Activated CD8-positive, alpha-beta memory T cell treated with anti-CD3 and anti-CD28 coated beads for 36 hours (primary cell): ENCODE results near the gene ABCG4. TPM values are rescaled to one million over a fixed set of nuclear protein-coding genes. Genes with fewer than 3 reads are reported as not detected.
"Not testable (repeated sequence)": the region's sequence is repeated elsewhere in the genome, so short reads cannot be mapped to it uniquely, and the experiment has no call there.

Experiments used
- CTCF ChIA-PET: fragments of 350-600 bp; sonication (Branson Sonifier 250); formaldehyde crosslinking; loops from one replicate; lab custom pipeline; 2021; ENCODE audit warnings: antibody characterized with exemption; lab: Charles Lee
- POLR2A ChIA-PET: fragments of 350-600 bp; sonication (Branson Sonifier 250); formaldehyde crosslinking; loops from one replicate; lab custom pipeline; 2021; ENCODE audit warnings: antibody characterized with exemption; lab: Charles Lee
- total RNA-seq, 2 experiments: library from RNA; stranded (reverse); gene quantifications; one replicate each; pipeline ENCODE4 v1.2.3, GENCODE V29; 2021

Gene ABCG4
- total RNA-seq, 2 experiments from 2014 or later = 0.08 TPM; not detected in 1

DNA sequence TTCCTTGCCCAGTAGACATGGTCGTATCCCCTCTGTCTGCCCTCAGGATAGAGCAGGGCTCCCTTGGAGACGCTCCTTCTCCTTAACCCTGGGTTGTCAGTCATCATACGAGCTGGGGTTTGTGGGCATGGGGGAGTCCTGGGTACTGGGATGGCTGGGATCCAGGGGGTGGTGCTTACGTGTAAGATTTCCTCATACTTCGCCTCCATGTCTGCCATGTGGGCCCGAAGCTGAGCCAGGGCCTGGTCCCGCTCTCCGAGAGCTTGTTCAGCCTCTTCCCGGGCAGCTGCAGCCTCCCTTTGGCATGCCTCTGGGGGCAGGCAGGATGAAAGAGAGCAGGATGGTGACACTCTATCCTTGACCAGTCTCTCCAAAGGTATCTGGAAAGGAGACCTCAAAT lies 41.7 kb downstream of the ABCG4 start:
- ChIA-PET CTCF (interaction anchor here (0.7 to 1.8 kb wide), 2 partner anchors 16 to 131 kb away, joined by 4 to 5 read pairs; partner anchors contain the start of gene CBL), POLR2A (interaction anchor here (0.7 kb wide), 1 partner anchor 22 kb away, joined by 3 read pairs; the partner anchor contains the start of gene NLRX1)

DNA sequence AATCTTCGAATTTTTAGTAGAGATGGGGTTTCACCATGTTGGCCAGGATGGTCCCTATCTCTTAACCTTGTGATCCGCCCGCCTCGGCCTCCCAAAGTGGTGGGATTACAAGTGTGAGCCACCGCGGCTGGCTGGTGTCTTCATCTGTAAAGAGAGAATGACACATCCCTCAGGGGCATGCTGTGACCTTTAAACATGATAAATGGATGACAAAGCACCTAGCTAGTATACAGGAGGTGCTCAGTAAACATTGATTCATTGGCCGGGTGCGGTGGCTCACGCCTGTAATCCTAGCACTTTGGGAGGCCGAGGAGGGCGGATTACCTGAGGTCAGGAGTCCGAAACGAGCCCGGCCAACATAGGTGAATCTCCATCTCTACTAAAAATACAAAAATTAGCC lies 42.4 kb downstream of the ABCG4 start:
- CTCF ChIA-PET = not testable (repeated sequence)
- POLR2A ChIA-PET = interaction anchor here (0.7 kb wide), 1 partner anchor 44 kb away, joined by 4 read pairs; no protein-coding TSS in a partner anchor

DNA sequence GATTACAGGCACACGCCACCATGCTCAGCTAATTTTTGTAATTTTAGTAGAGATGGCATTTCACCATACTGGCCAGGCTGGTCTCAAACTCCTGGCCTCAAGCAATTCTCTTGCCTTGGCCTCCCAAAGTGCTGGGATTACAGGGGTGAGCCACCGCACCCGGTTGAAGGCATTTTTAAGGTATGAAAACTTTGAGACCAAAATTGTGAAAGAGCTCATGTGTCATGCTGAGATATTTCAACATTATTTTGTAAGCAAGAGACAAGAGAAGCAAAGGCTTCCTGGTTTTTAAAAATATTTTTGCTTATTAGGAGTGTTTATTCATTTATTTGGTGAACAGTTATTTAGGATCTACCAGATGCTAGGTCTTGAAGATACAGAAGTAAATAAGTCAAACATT lies 43.3 kb downstream of the ABCG4 start:
- POLR2A ChIA-PET = no interaction called here
- CTCF ChIA-PET = no interaction called here

DNA sequence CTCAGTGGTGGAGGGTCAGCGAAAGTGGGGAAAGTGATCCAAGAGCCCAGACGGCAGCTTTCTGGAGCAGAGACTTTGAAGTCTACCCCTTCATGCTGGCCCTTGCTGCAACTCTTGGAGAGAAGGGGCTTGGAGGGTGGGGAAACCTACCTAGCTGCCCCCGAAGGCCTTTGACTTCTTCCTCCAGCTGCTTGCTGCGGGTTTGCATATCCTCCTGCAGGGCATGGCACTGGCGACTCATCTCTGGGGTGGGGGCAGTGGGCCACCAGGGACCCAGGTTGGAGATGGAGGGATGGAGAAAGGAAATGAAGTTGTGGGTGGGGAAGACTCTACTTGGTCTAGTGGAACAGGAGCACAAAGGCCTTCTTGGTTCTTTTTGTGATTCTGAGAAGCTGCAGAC lies 44.1 kb downstream of the ABCG4 start:
- POLR2A ChIA-PET = interaction anchor here (0.6 kb wide), 1 partner anchor 108 kb away, joined by 6 read pairs; no protein-coding TSS in a partner anchor
- CTCF ChIA-PET = no interaction called here

DNA sequence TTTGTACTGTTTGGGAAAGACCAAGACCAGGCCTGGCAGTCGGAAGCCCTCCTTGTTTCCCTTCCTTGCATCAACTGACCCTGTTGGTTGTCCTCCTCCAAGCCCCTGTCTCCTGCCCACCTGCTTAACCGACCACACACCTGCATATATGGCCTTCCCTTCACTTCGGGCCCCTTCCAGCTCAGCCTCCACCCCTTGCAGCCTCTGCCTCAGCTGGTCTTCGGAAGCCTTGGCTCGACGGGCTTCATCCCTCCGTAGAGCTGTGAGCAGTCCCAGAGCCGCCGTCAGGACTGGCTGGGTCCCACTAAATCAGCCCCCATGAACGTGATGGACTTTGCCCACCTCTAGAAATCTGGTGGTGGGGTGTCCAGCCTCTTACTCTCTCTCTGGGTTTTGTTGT lies 44.8 kb downstream of the ABCG4 start:
- ChIA-PET CTCF (no interaction called here), POLR2A (interaction anchor here (0.6 kb wide), 1 partner anchor 108 kb away, joined by 6 read pairs; no protein-coding TSS in a partner anchor)

DNA sequence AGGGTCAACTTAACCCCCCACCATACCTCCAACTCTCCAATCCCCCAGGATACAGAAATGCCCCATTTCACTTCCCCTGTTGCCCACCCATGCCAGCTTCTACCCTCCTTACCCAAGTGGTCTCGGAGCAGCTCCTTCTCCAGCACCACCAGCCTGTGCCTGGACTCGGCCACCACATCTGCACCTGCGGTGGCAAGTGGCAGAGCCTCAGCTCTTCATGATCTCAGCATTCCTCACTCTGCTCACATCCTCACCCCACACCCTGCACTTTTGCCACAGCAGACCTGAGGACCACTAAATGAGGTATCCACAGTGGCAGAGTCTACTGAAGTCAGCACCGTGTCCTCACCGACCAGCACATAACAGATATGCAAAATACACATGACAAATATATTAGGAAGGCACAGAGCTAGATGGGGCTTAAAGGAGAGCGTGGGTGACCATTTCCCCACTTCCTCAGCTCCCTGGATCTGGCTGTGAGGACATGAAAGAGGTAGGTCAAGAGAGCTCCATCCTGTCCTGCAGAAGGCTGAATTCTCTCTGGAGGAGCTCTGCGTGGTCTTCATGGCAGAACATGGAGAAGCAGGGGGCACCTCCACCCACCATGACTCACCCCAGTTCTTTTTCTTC lies 46.1 kb downstream of the ABCG4 start:
- POLR2A ChIA-PET = no interaction called here
- CTCF ChIA-PET = interaction anchor here (1.7 to 3.4 kb wide), 2 partner anchors 11 to 88 kb away, joined by 6 to 20 read pairs; partner anchors contain the start of genes C2CD2L and CBL

DNA sequence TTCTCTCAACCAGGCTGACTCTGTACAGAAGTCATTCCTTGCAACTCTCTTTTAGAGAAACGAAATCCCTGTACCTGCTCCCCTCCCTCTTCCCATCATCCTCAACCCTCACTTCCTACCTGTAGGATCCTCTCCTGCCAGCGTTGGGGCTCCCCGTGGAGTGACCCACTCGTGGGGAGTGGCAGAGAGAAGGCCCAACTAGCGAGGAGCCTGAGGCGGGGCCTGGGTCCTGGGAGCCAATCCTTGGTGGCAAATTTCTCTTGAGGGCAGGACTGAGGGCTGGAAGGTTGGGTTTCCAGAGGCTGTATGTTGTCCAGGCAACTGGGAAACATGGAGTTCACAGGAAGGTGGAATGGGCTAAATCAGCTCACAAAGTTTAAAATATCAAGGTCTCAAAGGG lies 46.8 kb downstream of the ABCG4 start:
- CTCF ChIA-PET = interaction anchor here (1.1 to 3.4 kb wide), 5 partner anchors 11 to 112 kb away, joined by 3 to 20 read pairs (median 6); partner anchors contain the start of genes C2CD2L and CBL
- POLR2A ChIA-PET = no interaction called here

DNA sequence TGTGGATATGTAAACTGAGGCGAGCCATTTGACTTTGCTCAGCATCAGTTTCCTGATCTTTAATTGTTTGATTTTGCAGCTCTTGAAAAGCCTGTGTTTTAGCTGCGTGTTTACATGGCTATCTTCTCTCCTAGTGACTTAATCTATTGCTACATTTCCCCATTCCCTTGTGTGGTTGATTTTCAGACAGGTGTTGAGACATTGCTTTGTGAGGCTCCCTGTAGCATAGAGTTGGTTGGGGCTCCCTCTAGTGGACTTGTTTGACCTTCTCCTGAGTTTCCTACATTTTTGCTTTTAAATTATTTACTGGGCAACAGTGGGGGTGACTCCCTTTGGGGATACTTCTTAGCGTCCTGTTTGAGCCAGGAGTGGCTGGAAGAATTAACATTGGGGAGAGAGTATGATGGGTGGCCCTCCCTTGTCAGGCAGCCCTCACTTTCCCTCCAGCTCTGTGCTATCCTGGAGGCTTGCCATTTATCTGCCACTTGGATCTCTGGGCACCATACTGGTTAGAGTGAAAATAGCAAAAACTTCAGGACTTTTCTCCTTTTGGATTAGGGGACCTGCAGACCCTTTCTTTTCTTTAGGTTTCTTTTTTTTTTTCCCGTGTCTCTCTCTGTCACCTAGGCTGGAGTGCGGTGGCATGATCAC lies 48.1 kb downstream of the ABCG4 start:
- ChIA-PET CTCF (interaction anchor here (0.6 to 3.4 kb wide), 29 partner anchors 9 to 178 kb away, joined by 3 to 20 read pairs (median 3); partner anchors contain the start of genes C2CD2L and CBL), POLR2A (no interaction called here)

DNA sequence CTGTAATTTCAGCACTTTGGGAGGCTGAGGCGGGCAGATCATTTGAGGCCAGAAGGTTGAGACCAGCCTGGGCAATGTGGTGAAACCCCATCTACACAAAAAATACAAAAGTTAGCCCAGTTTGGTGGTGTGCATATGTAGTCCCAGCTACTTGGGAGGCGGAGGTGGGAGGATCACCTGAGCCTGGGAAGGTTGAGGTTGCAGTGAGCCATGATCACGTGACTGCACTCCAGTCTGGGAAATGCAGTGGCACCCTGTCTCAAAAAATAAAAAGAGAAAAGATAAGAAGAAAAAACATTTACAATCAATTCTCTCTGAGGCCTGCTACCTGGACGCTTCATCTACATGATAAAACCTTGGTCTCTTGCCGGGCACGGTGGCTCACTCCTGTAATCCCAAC lies 50.1 kb downstream of the ABCG4 start:
- CTCF ChIA-PET = no interaction called here
- POLR2A ChIA-PET = no interaction called here

DNA sequence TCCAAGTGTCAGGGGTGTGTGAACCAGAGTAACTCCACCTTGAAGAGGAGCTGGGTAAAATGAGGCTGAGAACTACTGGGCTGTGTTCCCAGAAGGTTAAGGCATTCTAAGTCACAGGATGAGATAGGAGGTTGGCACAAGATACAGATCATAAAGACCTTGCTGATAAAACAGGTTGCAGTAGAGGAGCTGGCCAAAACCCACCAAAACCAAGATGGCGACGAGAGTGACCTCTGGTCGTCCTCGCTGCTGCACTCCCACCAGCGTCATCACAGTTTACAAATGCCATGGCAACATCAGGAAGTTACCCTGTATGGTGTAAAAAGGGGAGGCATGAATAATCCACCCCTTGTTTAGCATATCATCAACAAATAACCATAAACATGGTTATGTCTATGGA lies 52.4 kb downstream of the ABCG4 start:
- POLR2A ChIA-PET = not testable (repeated sequence)
- CTCF ChIA-PET = interaction anchor here (0.7 to 1.3 kb wide), 3 partner anchors 70 to 122 kb away, joined by 3 to 4 read pairs (median 3); no protein-coding TSS in a partner anchor

DNA sequence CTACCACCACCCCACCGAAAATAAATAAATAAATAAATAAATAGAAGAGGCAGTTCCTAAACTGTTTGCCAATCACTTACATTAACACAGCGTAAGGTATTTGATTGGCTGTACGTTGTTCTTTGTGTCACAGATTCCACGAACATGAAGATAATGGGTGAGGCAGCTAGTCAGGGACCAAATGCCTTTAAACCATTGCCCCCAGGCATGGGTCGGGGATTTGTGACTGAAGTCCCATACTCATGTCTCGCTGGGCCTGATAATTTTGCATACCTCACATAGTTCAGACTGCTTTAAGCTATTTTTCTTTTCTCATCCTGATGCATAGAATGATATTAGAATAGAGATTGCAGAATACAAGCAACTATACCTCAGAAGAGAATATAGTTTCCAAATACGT lies 53.7 kb downstream of the ABCG4 start:
- POLR2A ChIA-PET = no interaction called here
- CTCF ChIA-PET = interaction anchor here (0.6 to 1.3 kb wide), 3 partner anchors 120 to 136 kb away, joined by 3 to 4 read pairs (median 4); partner anchors contain the start of gene VPS11

DNA sequence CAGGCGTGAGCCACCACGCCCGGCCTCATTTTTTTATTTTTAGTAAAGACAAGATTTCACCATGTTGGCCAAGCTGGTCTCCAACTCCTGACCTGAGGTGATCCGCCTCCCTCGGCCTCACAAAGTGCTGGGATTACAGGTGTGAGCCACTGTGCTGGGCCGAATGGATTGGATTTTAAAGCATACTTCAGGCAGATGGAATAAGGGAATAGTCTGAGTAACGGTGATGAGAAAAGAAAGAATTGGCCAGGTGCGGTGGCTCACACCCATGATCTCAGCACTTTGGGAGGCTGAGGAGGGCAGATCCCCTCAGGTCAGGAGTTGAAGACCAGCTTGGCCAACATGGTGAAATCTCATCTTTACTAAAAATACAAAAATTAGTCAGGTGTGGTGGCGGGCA lies 55.2 kb downstream of the ABCG4 start:
- CTCF ChIA-PET = no interaction called here

DNA sequence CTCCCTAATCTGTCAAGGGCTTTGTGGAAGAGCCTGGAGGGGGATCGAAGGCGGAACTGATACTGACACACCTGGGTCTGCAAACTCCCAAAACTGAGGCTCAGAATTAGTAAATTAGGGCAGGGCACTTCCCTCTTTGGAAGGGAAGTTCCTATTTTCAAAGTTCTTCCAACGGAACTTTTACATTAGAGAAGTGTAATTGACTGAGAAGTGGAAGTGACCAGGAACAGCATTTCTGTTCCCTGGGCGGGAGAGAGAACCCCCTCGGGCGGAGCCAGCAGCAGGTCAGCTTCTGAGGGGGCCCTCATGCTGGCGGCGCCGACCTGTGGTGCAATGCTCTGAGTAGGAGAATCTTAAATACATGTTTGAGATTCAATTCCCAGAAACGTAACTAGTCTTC lies 56.2 kb downstream of the ABCG4 start:
- ChIA-PET CTCF (interaction anchor here (0.6 to 3.2 kb wide), 12 partner anchors 9 to 140 kb away, joined by 3 to 20 read pairs (median 7); partner anchors contain the start of gene NLRX1), POLR2A (interaction anchor here (1.4 to 2.3 kb wide), 2 partner anchors 80 to 138 kb away, joined by 5 to 6 read pairs; partner anchors contain the start of gene VPS11)

More for the DNA sequence above, 55.2 kb downstream of the ABCG4 start:
- POLR2A ChIA-PET = no interaction called here

DNA sequence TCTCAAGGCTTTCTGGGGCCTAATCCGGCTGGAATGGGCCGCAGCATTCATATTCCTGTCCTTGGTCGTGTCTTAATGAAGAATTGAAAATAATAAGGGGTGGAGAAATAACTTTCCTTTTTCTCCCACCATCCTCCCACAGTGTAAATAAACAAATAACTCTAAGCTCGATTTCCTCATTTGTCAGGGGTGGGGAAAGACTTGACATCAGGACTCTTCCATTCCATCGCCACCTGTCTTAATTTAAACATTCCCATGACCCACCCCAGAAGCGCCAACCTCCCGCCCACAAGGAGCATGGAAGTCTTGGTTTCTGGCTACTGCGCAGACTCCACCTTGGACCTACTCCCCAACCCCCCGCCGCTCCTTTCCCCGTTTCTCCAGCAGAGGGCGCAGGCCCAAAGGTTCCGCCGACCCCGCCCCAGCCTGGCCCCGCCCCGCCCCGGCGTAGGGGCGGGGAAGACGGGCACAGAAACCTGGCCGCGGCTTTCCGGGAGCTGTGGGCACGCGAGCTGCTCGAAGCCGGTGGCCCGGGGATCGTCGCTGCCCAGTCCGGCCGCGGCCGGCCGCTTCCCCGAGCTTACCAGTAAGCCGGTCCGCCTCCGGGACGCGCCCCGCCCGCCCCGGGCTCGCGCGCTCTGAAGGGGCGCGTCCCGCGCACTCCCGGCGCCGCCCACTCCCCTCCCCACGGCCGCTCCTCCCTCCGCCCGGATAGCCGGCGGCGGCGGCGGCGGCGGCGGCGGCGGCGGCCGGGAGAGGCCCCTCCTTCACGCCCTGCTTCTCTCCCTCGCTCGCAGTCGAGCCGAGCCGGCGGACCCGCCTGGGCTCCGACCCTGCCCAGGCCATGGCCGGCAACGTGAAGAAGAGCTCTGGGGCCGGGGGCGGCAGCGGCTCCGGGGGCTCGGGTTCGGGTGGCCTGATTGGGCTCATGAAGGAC lies 57.0 kb downstream of the ABCG4 start, which contains the start of gene CBL:
CBL (plus strand) TSS at position 766 of the 937 bp plus-strand sequence; CDS start at position 845, 79 bp downstream.
- ChIA-PET CTCF (interaction anchor here (0.6 to 3.2 kb wide), 23 partner anchors 10 to 301 kb away, joined by 3 to 20 read pairs (median 5); partner anchors contain the start of gene NLRX1), POLR2A (interaction anchor here (0.6 to 2.3 kb wide), 13 partner anchors 11 to 1053 kb away, joined by 3 to 8 read pairs (median 3); partner anchors contain the start of genes SCN4B and VPS11)

DNA sequence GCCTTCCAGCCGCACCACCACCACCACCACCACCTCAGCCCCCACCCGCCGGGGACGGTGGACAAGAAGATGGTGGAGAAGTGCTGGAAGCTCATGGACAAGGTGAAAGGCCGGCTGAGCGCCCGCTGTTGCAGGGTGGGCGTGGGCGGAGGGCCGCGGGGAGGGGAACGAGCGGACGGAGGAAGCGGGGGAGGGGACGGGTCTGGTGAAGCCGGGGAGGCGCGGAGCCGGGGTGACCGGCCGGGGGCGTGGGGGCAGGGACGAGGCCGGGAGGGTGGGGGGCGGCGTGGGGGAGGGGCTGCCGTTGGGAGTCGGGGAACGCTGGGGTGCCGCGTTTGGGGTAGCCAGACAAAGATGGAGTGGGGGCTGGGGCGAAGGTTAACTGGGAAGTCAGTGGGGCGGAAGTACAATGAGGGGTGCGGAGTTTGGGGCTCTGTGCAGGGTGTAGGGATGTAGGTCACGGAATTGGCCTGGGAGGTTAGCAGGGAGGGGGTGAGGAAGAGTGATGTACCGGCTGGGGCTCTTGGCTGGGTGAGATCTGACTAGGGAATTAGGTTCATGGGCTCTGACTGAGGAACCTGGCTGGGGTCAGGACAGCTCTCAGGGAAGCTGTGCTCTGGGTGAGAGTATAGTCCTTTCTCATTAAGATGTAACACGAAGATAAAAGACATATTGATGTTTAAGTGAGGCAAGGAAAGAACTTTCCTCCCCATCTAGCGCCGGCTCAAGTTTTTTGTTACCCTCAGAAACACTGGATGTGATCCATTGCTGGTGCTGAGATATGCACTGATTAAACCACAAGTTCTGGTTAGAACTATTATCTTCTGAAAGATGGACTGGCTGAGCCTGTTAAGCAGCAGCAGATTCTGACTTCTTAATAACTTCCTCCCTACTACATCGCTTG lies 57.9 kb downstream of the ABCG4 start:
- POLR2A ChIA-PET = interaction anchor here (0.6 to 2.3 kb wide), 12 partner anchors 10 to 1054 kb away, joined by 3 to 8 read pairs (median 4); partner anchors contain the start of genes SCN4B and VPS11

DNA sequence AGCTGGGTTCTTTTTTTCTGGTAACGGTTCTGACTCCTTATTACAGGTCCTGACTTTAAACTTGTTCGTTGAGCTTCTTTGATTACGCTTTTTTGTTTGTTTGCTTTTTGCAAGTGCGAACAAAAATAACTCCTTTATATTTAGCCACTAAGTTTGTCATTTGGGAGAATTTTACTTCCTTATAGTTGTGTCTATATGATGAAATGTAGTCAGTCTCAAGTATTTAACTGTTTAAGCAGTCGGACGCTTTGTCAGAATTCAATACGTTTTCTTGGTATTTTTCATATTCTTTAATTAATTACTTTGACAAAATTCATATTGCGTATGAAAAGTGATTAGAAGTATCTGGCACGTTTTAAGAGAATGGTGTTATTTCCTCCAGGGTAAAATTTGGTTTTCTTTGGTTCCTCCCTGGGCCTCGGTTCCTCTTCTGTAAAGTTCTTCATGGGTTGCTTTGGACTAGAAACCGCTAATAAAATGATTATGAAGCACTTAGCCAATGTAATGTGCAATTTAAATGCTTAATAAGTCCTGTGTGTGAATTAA lies 58.6 kb downstream of the ABCG4 start:
- CTCF ChIA-PET = interaction anchor here (1.4 to 3.2 kb wide), 3 partner anchors 11 to 131 kb away, joined by 4 to 20 read pairs (median 10); no protein-coding TSS in a partner anchor

More for the DNA sequence above, 57.9 kb downstream of the ABCG4 start:
- CTCF ChIA-PET = interaction anchor here (0.6 to 3.2 kb wide), 22 partner anchors 9 to 302 kb away, joined by 3 to 20 read pairs (median 5); partner anchors contain the start of gene NLRX1

More for the DNA sequence above, 58.6 kb downstream of the ABCG4 start:
- POLR2A ChIA-PET = interaction anchor here (0.6 to 2.3 kb wide), 3 partner anchors 105 to 140 kb away, joined by 3 to 8 read pairs (median 6); partner anchors contain the start of gene VPS11
